Measurements from ENCODE around the gene LSP1.

LSP1 gene

DNA sequence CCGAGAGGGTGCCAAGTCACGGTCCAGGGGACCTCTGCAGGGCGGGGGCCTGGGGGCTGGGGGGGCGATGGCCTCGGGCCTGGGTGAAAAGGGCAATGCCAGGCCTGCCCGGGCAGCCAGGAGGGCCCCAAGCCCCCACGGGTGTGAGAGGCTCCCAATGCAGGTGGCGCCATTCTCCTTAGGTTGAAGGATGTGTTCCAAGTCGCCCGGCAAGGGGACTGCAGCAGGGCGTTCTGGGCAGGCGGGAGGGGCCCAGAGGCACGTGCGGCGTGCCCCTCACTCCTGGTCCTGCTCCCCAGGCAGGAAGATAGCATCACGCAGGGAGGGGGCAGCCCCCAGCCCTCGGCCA is 14.8 kb upstream of the LSP1 start:
- H3K27me3 ChIP-seq (ENCODE audit: insufficient read depth, low read depth, severe bottlenecking), result peaks cover 94% of the 10 kb centered on the region
- H3K9me3 ChIP-seq (ENCODE audit: severe bottlenecking), result no peaks in the 10 kb centered on the region
- DNase-seq, result no peak
- H3K4me3 ChIP-seq (ENCODE audit: low read depth, low read length), result no peak overlapping the region
- H3K36me3 ChIP-seq, result no peaks in the 10 kb centered on the region
- TF ChIP-seq, protein P1, sequence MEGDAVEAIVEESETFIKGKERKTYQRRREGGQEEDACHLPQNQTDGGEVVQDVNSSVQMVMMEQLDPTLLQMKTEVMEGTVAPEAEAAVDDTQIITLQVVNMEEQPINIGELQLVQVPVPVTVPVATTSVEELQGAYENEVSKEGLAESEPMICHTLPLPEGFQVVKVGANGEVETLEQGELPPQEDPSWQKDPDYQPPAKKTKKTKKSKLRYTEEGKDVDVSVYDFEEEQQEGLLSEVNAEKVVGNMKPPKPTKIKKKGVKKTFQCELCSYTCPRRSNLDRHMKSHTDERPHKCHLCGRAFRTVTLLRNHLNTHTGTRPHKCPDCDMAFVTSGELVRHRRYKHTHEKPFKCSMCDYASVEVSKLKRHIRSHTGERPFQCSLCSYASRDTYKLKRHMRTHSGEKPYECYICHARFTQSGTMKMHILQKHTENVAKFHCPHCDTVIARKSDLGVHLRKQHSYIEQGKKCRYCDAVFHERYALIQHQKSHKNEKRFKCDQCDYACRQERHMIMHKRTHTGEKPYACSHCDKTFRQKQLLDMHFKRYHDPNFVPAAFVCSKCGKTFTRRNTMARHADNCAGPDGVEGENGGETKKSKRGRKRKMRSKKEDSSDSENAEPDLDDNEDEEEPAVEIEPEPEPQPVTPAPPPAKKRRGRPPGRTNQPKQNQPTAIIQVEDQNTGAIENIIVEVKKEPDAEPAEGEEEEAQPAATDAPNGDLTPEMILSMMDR (IDR thresholded peaks at IDR 0.05; ENCODE audit: low read depth, low read length), result no peak
- no peak overlapping the region for H3K27ac ChIP-seq

DNA sequence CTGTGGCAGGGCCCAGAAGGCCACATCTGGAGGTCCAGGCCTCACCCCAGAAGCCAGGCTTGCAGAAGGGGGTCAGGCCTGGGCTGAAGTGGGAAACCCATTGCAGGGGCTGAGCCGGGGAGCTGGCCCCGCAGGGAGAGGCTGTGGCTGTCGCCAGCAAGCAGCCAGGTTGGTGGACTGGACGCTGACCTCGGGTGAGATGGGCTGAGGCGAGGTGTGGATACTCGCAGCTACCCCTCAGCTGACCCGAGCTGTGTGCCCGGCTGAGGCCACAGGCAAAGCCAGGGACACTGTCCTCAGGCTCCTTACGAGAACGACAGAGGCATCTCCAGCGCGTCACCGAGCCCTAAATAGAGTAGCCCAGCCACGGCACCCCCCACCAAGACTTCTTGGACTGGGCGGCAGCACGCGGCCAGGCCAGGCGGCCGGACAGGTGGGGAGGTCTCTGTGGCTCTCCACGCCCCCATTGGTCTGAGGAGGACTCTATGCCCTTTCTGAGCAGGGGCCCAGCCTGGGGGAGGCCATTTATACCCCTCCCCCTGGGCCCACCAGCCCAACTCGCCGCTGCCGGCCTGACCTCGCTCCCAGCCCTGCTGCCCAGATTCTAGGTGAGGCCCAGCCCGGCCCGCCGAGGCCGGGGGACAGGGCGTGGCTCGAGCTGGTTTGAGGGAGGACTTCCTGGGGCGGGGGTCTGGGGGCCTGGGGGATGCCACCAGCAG is 14.3 kb upstream of the LSP1 start, which contains the start of gene TNNI2:
Gene TNNI2, plus strand, starts transcription at position 556 of the 719 bp plus-strand sequence. CDS start 716 bp downstream, outside the sequence.
- no peak within 1 kb of the TSS for H3K27ac ChIP-seq
- no peaks in the 10 kb centered on the region for H3K36me3 ChIP-seq
- no peaks in the 10 kb centered on the region for H3K9me3 ChIP-seq (ENCODE audit: severe bottlenecking)
- DNase-seq, result no peak
- TF ChIP-seq, protein P1 (IDR thresholded peaks at IDR 0.05; ENCODE audit: low read depth, low read length), result no peak
- peaks cover 94% of the 10 kb centered on the region for H3K27me3 ChIP-seq (ENCODE audit: insufficient read depth, low read depth, severe bottlenecking)
- H3K4me3 ChIP-seq (ENCODE audit: low read depth, low read length), result no peak within 1 kb of the TSS

DNA sequence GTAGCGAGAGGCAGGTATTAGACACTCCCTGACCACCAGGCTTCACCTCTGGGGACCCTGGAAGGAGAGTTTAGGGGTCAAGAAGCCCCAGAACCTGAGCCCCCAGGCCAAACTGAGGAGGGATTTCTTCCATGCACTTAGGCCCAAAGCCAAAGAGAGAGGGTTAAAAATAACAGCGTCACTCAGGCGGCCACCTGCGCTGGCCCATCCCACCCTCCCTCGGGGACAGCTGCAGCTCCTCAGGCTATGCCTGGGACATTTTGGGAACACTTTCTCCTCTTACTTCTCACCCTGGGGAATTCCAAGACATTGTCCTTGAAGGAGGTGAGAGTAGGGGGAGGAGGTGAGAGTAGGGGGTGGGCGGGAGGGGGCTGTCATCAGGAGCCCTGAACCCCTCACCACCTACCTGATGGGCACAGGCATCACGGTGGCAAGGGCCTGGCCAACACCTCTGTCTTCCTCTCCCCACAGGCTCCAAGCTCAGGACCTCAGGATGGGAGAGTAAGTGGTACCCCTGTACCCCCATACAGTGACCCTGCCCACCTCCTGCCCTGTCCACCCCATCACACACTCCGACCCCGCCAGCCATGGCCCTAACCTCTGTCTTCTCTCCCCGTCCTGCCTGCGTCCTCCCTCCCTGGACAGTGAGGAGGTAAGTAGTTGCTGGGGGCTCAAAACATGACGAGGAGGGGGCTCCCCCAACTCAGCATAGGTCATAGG is 13.5 kb upstream of the LSP1 start:
- no peaks in the 10 kb centered on the region for H3K9me3 ChIP-seq (ENCODE audit: severe bottlenecking)
- H3K27ac ChIP-seq, result no peak overlapping the region
- no peak for DNase-seq
- no peak overlapping the region for H3K4me3 ChIP-seq (ENCODE audit: low read depth, low read length)
- H3K27me3 ChIP-seq (ENCODE audit: insufficient read depth, low read depth, severe bottlenecking), result peaks cover 94% of the 10 kb centered on the region
- TF ChIP-seq, protein P1 (IDR thresholded peaks at IDR 0.05; ENCODE audit: low read depth, low read length), result no peak
- H3K36me3 ChIP-seq, result no peaks in the 10 kb centered on the region

DNA sequence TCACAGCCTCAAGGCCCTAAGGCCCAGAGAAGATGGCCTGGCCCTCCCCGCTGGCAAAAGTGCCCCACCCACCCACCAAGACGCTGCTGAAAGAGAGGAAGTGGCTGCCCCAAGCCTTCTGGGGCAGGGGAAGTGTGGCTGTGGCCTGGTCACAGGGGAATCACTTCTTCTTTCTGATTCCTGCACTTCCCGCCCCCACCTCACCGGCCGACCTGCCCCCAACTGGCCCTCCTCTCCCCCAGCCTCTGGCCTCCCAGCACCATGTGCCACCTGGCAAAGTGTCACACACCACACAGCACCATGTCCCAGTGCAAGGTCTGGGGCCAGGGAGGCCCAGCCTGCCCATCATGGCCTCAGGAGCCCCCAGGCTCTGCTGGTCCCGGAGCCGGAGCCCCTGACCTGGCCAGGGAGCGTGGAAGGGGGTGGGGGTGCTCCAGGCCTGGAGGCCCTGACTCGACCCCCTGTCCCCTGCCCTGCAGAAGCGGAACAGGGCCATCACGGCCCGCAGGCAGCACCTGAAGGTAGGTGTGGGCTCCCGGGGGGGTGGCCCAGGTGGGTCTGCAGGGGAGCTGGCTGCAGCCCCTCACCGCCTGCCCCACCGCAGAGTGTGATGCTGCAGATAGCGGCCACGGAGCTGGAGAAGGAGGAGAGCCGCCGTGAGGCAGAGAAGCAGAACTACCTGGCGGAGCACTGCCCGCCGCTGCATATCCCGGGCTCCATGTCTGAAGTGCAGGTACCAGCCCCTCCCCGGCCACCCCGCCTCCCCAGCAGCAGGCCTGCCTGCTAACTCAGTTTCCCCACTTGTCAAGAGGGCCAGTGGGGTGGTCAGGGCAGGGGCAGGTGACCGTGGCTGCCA is 12.7 kb upstream of the LSP1 start:
- DNase-seq, result no peak
- H3K27me3 ChIP-seq (ENCODE audit: insufficient read depth, low read depth, severe bottlenecking), result peaks cover 94% of the 10 kb centered on the region
- no peak overlapping the region for H3K4me3 ChIP-seq (ENCODE audit: low read depth, low read length)
- no peaks in the 10 kb centered on the region for H3K9me3 ChIP-seq (ENCODE audit: severe bottlenecking)
- H3K27ac ChIP-seq, result no peak overlapping the region
- H3K36me3 ChIP-seq, result no peaks in the 10 kb centered on the region
- TF ChIP-seq, protein P1 (IDR thresholded peaks at IDR 0.05; ENCODE audit: low read depth, low read length), result no peak

DNA sequence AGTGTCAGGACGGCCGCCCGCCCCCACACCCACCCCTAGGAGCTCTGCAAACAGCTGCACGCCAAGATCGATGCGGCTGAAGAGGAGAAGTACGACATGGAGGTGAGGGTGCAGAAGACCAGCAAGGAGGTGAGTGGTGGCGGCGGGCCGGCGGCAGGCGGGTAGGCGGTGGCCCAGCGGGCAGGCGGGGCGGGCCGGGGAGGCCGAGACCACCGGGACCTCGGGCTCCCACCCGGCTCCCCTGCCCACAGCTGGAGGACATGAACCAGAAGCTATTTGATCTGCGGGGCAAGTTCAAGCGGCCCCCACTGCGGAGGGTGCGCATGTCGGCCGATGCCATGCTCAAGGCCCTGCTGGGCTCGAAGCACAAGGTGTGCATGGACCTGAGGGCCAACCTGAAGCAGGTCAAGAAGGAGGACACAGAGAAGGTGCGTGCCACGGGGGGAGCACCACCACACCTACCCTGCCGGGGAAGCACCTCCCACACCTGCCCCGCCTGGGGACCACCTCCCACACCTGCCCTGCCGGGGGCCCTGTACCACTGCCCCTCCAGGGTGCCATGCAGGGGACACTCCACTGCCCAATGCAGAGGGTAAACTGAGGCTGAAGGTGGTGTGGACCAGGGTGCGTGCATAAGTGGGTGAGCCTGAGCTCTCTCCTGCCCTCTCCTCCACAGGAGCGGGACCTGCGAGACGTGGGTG is 12.0 kb upstream of the LSP1 start:
- Histone ChIP-seq H3K27ac (no peak overlapping the region), H3K36me3 (no peaks in the 10 kb centered on the region), H3K27me3 (ENCODE audit: insufficient read depth, low read depth, severe bottlenecking) (peaks cover 94% of the 10 kb centered on the region), H3K4me3 (ENCODE audit: low read depth, low read length) (no peak overlapping the region), H3K9me3 (ENCODE audit: severe bottlenecking) (no peaks in the 10 kb centered on the region)
- no peak for DNase-seq
- TF ChIP-seq, protein P1 (IDR thresholded peaks at IDR 0.05; ENCODE audit: low read depth, low read length), result no peak
